CD14-positive monocyte (primary cell): ENCODE measurements around the gene CKAP2L. TPM values are rescaled to one million over a fixed set of nuclear protein-coding genes. Genes with fewer than 3 reads are reported as not detected.

Source experiments
- DNase-seq, 3 donors: peaks; one replicate each; pipeline ENCODE4 v3.0.0-alpha.2; 2011 to 2022
- H2AFZ ChIP-seq: 2 replicates; pipeline ENCODE4 v1.6.0; 2012; ENCODE audit warnings: mild to moderate bottlenecking, low read depth, low read length, inconsistent platforms; ENCODE audit not compliant: insufficient read depth, poor library complexity, severe bottlenecking
- H3K27ac ChIP-seq, 2 donors: 1 replicate in 1 of 2; 2 replicates in 1 of 2; pipeline ENCODE4 v1.5.1; 2012 to 2013; ENCODE audit warnings: low read length in 2 of 2, control low read depth in 1 of 2, inconsistent platforms in 1 of 2, low read depth in 1 of 2, mild to moderate bottlenecking in 1 of 2
- H3K27me3 ChIP-seq, 2 donors: one replicate each; pipeline versions ENCODE4 v1.6.0 to v1.6.1; 2011 to 2013; ENCODE audit warnings: low read length in 2 of 2; ENCODE audit not compliant: control insufficient read depth in 2 of 2, insufficient read depth in 2 of 2
- H3K36me3 ChIP-seq, 2 donors: replicated peaks in 1 of 2; 1 replicate in 1 of 2; 2 replicates in 1 of 2; pipeline versions ENCODE4 v1.5.1 to v1.6.1; 2012 to 2013; ENCODE audit warnings: low read length in 2 of 2, control low read depth in 1 of 2, inconsistent platforms in 1 of 2, mild to moderate bottlenecking in 1 of 2; ENCODE audit not compliant: insufficient read depth in 2 of 2, control insufficient read depth in 1 of 2
- H3K4me1 ChIP-seq, 2 donors: 1 replicate in 1 of 2; 2 replicates in 1 of 2; pipeline versions ENCODE4 v1.5.1 to v1.6.1; 2012 to 2013; ENCODE audit warnings: low read length in 2 of 2, control low read depth in 1 of 2, inconsistent platforms in 1 of 2, mild to moderate bottlenecking in 1 of 2, moderate library complexity in 1 of 2; ENCODE audit not compliant: insufficient read depth in 2 of 2, control insufficient read depth in 1 of 2
- H3K4me2 ChIP-seq: replicated peaks from 2 replicates; pipeline ENCODE3; 2012; ENCODE audit warnings: low read length, moderate library complexity, mild to moderate bottlenecking; ENCODE audit not compliant: poor library complexity, severe bottlenecking; ENCODE audit errors: extremely low read depth
- H3K4me3 ChIP-seq, 3 experiments: fragments of 200-600 bp in 1 of 3; sonication (generic) in 1 of 3; replicated peaks in 1 of 3; 1 replicate in 2 of 3; 2 replicates in 1 of 3; pipeline ENCODE4 v1.5.1; 2011 to 2013; ENCODE audit warnings: low read length in 3 of 3, mild to moderate bottlenecking in 3 of 3, control low read depth in 2 of 3, low read depth in 2 of 3, inconsistent platforms in 1 of 3, moderate library complexity in 1 of 3
- H3K79me2 ChIP-seq: 2 replicates; pipeline ENCODE4 v1.6.0; 2012; ENCODE audit warnings: mild to moderate bottlenecking, control low read depth, inconsistent platforms, low read length, moderate library complexity; ENCODE audit not compliant: insufficient read depth
- H3K9ac ChIP-seq: 2 replicates; pipeline ENCODE4 v1.6.0; 2017; ENCODE audit warnings: low read length, mild to moderate bottlenecking; ENCODE audit not compliant: insufficient read depth, poor library complexity, severe bottlenecking
- H3K9me3 ChIP-seq, 2 donors: replicated peaks in 1 of 2; 1 replicate in 1 of 2; 2 replicates in 1 of 2; pipeline versions ENCODE4 v1.5.1 to v1.6.1; 2012 to 2013; ENCODE audit warnings: low read length in 2 of 2, control low read depth in 1 of 2; ENCODE audit not compliant: control insufficient read depth in 1 of 2, insufficient read depth in 1 of 2
- H4K20me1 ChIP-seq: 2 replicates; pipeline ENCODE4 v1.6.0; 2012; ENCODE audit warnings: mild to moderate bottlenecking, low read length, control low read depth, moderate library complexity; ENCODE audit not compliant: insufficient read depth
- H3K27ac Mint-ChIP-seq, 7 donors: one replicate each; pipeline ENCODE4 v1.8.0; 2020; ENCODE audit warnings: mild to moderate bottlenecking in 7 of 7, mixed read lengths in 7 of 7, moderate library complexity in 6 of 7, inconsistent platforms in 2 of 7
- H3K27me3 Mint-ChIP-seq, 3 donors: one replicate each; pipeline ENCODE4 v1.8.0; 2021 to 2022; ENCODE audit warnings: low read depth in 3 of 3, mild to moderate bottlenecking in 3 of 3, mixed read lengths in 3 of 3, moderate library complexity in 3 of 3, inconsistent platforms in 1 of 3
- H3K36me3 Mint-ChIP-seq, 2 donors: one replicate each; pipeline ENCODE4 v1.8.0; 2020; ENCODE audit warnings: mixed read lengths in 2 of 2, inconsistent platforms in 1 of 2, mild to moderate bottlenecking in 1 of 2
- H3K4me1 Mint-ChIP-seq: one replicate; pipeline ENCODE4 v1.8.0; 2020; ENCODE audit warnings: mild to moderate bottlenecking, mixed read lengths
- H3K4me3 Mint-ChIP-seq, 2 donors: one replicate each; pipeline ENCODE4 v1.8.0; 2020; ENCODE audit warnings: mild to moderate bottlenecking in 2 of 2, mixed read lengths in 2 of 2, moderate library complexity in 1 of 2
- H3K9me3 Mint-ChIP-seq, 7 donors: one replicate each; pipeline ENCODE4 v1.8.0; 2020 to 2022; ENCODE audit warnings: mixed read lengths in 7 of 7, mild to moderate bottlenecking in 6 of 7, moderate library complexity in 6 of 7, inconsistent platforms in 2 of 7
- WGBS: methylation state at CpG from one replicate; pipeline ENCODE4 v1.1.5; 2013; ENCODE audit warnings: missing lambda C conversion rate; ENCODE audit not compliant: insufficient coverage; 5-methylcytosine and 5-hydroxymethylcytosine counted together
- intact Hi-C, 2 donors: fragments of 100-400 bp; cut with micrococcal nuclease; formaldehyde crosslinking; loops; one replicate each; pipeline versions ENCODE4 v1.15.0 to v1.15.1; 2023
- polyA plus RNA-seq, 3 donors: library from polyadenylated mRNA; depleted of rRNA in 1 of 3; unstranded in 2 of 3; stranded (reverse) in 1 of 3; fragments of 300-500 nt in 2 of 3; fragments of >200 nt in 1 of 3; fragmentation: Illumina TruSeq in 2 of 3; gene quantifications; 1 replicate in 2 of 3; 2 replicates in 1 of 3; pipeline ENCODE4 v1.2.3, GENCODE V29; 2012 to 2021
- TF ChIP-seq, protein P1 (sequence below): fragments of 200-600 bp; IDR thresholded peaks from one replicate; pipeline ENCODE4 v1.8.0; 2022; ENCODE audit warnings: antibody characterized with exemption, mild to moderate bottlenecking

Gene CKAP2L
- polyA plus RNA-seq, 3 donors, result 0.04 to 0.24 TPM; not detected in 1

DNA sequence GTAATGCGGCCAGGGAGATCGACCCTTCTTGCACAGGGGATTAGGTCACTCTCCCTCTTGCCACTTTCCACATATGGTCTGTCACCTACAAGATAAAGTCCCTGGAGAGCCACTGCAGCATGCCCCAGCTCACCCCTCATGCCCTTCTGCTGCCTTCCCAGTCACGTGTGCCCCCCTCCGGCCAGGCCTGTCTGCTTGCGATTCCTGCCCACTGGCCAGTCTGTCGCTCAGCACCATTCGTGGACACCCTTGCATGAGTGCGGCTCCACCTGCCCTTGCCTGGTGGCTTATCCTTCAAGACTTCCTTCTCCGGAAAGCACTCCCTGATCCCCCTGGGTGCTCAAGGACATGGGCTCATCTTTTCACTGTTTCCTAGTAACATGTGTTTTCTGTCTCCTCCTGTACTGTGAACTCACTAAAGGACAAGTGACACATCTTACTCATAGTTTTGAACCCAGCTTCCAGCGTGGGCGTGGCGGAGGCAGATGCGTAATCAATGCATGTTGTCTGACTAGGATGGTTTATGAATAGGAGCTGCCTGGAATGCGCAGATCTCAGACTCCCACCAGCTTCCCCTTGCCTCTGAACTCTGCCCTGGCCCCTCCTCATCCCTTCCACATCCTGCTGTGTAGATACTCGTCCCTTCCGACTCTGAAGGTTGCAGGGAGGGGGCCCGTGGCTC, 51.4 kb downstream of the CKAP2L start:
- no peak overlapping the region for H3K4me2 ChIP-seq
- H4K20me1 ChIP-seq, result no peaks in the 10 kb centered on the region
- no peak for DNase-seq
- Mint-ChIP-seq H3K27me3 (peaks cover 0 to 6% (median 6%) of the 10 kb centered on the region in 3 donors), H3K9me3 (no peaks in the 10 kb centered on the region), H3K4me1 (peaks cover 49% of the 10 kb centered on the region), H3K36me3 (peaks cover 0 to 2% of the 10 kb centered on the region in 2 donors), H3K27ac (peak overlapping the region in 3 of 7 donors; percentile 10 to 69 (median 36)), H3K4me3 (peak overlapping the region in 1 of 2 donors; percentile 39)
- WGBS, result 96% methylated on average over 8 of the region's 17 CpGs
- TF ChIP-seq, protein P1, sequence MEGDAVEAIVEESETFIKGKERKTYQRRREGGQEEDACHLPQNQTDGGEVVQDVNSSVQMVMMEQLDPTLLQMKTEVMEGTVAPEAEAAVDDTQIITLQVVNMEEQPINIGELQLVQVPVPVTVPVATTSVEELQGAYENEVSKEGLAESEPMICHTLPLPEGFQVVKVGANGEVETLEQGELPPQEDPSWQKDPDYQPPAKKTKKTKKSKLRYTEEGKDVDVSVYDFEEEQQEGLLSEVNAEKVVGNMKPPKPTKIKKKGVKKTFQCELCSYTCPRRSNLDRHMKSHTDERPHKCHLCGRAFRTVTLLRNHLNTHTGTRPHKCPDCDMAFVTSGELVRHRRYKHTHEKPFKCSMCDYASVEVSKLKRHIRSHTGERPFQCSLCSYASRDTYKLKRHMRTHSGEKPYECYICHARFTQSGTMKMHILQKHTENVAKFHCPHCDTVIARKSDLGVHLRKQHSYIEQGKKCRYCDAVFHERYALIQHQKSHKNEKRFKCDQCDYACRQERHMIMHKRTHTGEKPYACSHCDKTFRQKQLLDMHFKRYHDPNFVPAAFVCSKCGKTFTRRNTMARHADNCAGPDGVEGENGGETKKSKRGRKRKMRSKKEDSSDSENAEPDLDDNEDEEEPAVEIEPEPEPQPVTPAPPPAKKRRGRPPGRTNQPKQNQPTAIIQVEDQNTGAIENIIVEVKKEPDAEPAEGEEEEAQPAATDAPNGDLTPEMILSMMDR, result no peak
- H3K9ac ChIP-seq, result no peak overlapping the region
- H3K27ac ChIP-seq, result no peak overlapping the region
- intact Hi-C loops, result no loop called here
- no peaks in the 10 kb centered on the region for H3K9me3 ChIP-seq
- no peaks in the 10 kb centered on the region for H3K27me3 ChIP-seq
- no peaks in the 10 kb centered on the region for H3K36me3 ChIP-seq
- H3K4me1 ChIP-seq, result peaks cover 30 to 35% of the 10 kb centered on the region in 2 donors
- no peak overlapping the region for H3K4me3 ChIP-seq
- H2AFZ ChIP-seq, result peak overlapping the region; percentile 31
- H3K79me2 ChIP-seq, result no peaks in the 10 kb centered on the region

DNA sequence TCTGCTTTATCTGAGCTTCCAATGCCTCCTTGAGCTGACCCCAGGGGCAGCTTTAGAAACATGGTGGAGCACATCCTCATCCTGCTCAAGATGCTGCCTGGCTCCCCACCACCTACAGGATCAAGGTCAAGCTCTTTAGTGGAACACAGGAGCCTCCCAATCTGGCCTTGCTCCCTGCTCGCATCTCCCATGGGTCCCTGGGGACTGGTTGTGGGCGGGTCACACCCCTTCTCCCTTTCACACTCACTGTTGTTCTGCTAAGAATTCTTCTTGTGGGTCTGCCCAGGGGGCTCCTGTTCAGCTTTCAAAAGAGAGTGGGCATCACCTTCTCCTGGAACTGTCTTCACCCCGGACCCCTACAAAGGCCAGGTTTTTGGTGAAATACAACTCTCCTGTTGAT, 51.9 kb downstream of the CKAP2L start:
- Histone ChIP-seq H3K79me2 (no peaks in the 10 kb centered on the region), H3K36me3 (no peaks in the 10 kb centered on the region), H4K20me1 (no peaks in the 10 kb centered on the region), H3K4me3 (no peak overlapping the region), H3K4me2 (no peak overlapping the region), H3K27me3 (no peaks in the 10 kb centered on the region), H3K9ac (no peak overlapping the region), H2AFZ (no peak overlapping the region), H3K9me3 (no peaks in the 10 kb centered on the region), H3K27ac (no peak overlapping the region), H3K4me1 (peaks cover 36 to 40% of the 10 kb centered on the region in 2 donors)
- no peaks in the 10 kb centered on the region for H3K9me3 Mint-ChIP-seq
- peaks cover 0 to 6% (median 6%) of the 10 kb centered on the region in 3 donors for H3K27me3 Mint-ChIP-seq
- DNase-seq, result no peak
- intact Hi-C loops, result no loop called here
- TF ChIP-seq, protein P1, result no peak
- no peak overlapping the region for H3K4me3 Mint-ChIP-seq
- H3K36me3 Mint-ChIP-seq, result peaks cover 0 to 2% of the 10 kb centered on the region in 2 donors
- H3K4me1 Mint-ChIP-seq, result peaks cover 54% of the 10 kb centered on the region
- 81% methylated on average over 1 of the region's 3 CpGs for WGBS
- peak overlapping the region in 1 of 7 donors; percentile 47 for H3K27ac Mint-ChIP-seq
